Endothelial cell of umbilical vein (primary cell): ENCODE data around the gene FOXJ3. TPM values are rescaled to one million over a fixed set of nuclear protein-coding genes. Genes with fewer than 3 reads are reported as not detected.

Experiments used
- BruUV-seq: library from RNA; stranded (reverse); fragments of 400-500 nt; replicated peaks from 2 replicates; lab custom pipeline; 2021; lab: Mats Ljungman, UMichigan
- CTCF ChIA-PET: fragments of 300-600, 350-600 bp; sonication (Branson Sonifier 250); formaldehyde crosslinking; loops from one replicate; lab custom pipeline; 2021; ENCODE audit warnings: antibody characterized with exemption, inconsistent platforms; lab: Charles Lee
- POLR2A ChIA-PET: fragments of 300-600, 350-600 bp; sonication (Branson Sonifier 250); formaldehyde crosslinking; loops from one replicate; lab custom pipeline; 2021; ENCODE audit warnings: antibody characterized with exemption, inconsistent platforms; lab: Charles Lee
- DNase-seq: peaks from one replicate; pipeline ENCODE4 v3.0.0-alpha.2; 2011; ENCODE audit warnings: low read depth, low spot score
- FAIRE-seq: peaks from 2 replicates; lab custom pipeline; 2011; peaks lifted over from hg19 to GRCh38; lab: Jason Lieb, UNC
- H2AFZ ChIP-seq: 2 replicates; pipeline ENCODE4 v1.6.0; 2012; ENCODE audit warnings: low read depth, low read length, control low read depth, inconsistent platforms
- H3K27ac ChIP-seq: 2 replicates; pipeline ENCODE4 v1.5.1; 2011; ENCODE audit warnings: low read depth, mild to moderate bottlenecking, control low read depth, low read length, moderate library complexity; ENCODE audit not compliant: insufficient read depth
- H3K27me3 ChIP-seq, 2 experiments: 2 replicates each; pipeline versions ENCODE4 v1.6.0 to v1.6.1; 2011; ENCODE audit warnings: low read length in 2 of 2, mixed read lengths in 1 of 2; ENCODE audit not compliant: control insufficient read depth in 2 of 2, insufficient read depth in 2 of 2
- H3K36me3 ChIP-seq, 2 experiments: 2 replicates in 1 of 2; 3 replicates in 1 of 2; pipeline ENCODE4 v1.5.1; 2011; ENCODE audit warnings: low read length in 2 of 2, mild to moderate bottlenecking in 1 of 2, moderate library complexity in 1 of 2; ENCODE audit not compliant: control insufficient read depth in 2 of 2, insufficient read depth in 2 of 2; ENCODE audit errors: extremely low read depth in 1 of 2
- H3K4me1 ChIP-seq: 3 replicates; pipeline ENCODE4 v1.5.1; 2011; ENCODE audit warnings: mild to moderate bottlenecking, low read length; ENCODE audit not compliant: control insufficient read depth, insufficient read depth; ENCODE audit errors: extremely low read depth
- H3K4me2 ChIP-seq: 2 replicates; pipeline ENCODE4 v1.6.1; 2011; ENCODE audit warnings: low read length, control low read depth, mixed read lengths; ENCODE audit not compliant: insufficient read depth
- H3K4me3 ChIP-seq, 3 experiments: fragments of 200-600 bp in 1 of 3; sonication (generic), shearing (Covaris generic) in 1 of 3; replicated peaks in 1 of 3; 2 replicates each; pipeline ENCODE4 v1.5.1; 2011 to 2016; ENCODE audit warnings: control low read depth in 3 of 3, low read length in 3 of 3, mild to moderate bottlenecking in 2 of 3, inconsistent platforms in 1 of 3, low read depth in 1 of 3, moderate library complexity in 1 of 3; ENCODE audit not compliant: insufficient read depth in 1 of 3
- H3K79me2 ChIP-seq: 2 replicates; pipeline ENCODE4 v1.6.0; 2012; ENCODE audit warnings: low read length, inconsistent platforms; ENCODE audit not compliant: control insufficient read depth, insufficient read depth
- H3K9ac ChIP-seq: replicated peaks from 2 replicates; pipeline ENCODE3; 2011; ENCODE audit warnings: low read length, control low read depth; ENCODE audit not compliant: insufficient read depth; ENCODE audit errors: extremely low read depth
- H3K9me1 ChIP-seq: replicated peaks from 3 replicates; pipeline ENCODE4 v1.6.0; 2011; ENCODE audit warnings: mild to moderate bottlenecking, low read length; ENCODE audit not compliant: control insufficient read depth, insufficient read depth; ENCODE audit errors: extremely low read depth
- H3K9me3 ChIP-seq: replicated peaks from 2 replicates; pipeline ENCODE4 v1.5.1; 2012; ENCODE audit warnings: low read length, inconsistent platforms; ENCODE audit not compliant: control insufficient read depth, insufficient read depth
- H4K20me1 ChIP-seq: replicated peaks from 2 replicates; pipeline ENCODE3; 2011; ENCODE audit warnings: mild to moderate bottlenecking, low read length; ENCODE audit not compliant: control insufficient read depth, insufficient read depth; ENCODE audit errors: extremely low read depth
- CTCF ChIP-seq, 2 donors: IDR thresholded peaks; 1 replicate in 1 of 2; 2 replicates in 1 of 2; pipeline ENCODE4 v1.5.1; 2011; ENCODE audit warnings: low read length in 2 of 2, mild to moderate bottlenecking in 2 of 2, moderate library complexity in 2 of 2, control low read depth in 1 of 2, inconsistent platforms in 1 of 2, low read depth in 1 of 2; ENCODE audit not compliant: insufficient read depth in 1 of 2; ENCODE audit errors: extremely low read depth in 1 of 2
- EZH2 ChIP-seq: IDR thresholded peaks from 2 replicates; pipeline ENCODE4 v1.6.1; 2012; ENCODE audit warnings: borderline replicate concordance, low read depth, mild to moderate bottlenecking, moderate library complexity, low read length, inconsistent platforms; ENCODE audit not compliant: severe bottlenecking
- FOS ChIP-seq: IDR thresholded peaks from 2 replicates; pipeline ENCODE4 v1.6.1; 2011; ENCODE audit warnings: mild to moderate bottlenecking, low read length, moderate library complexity, borderline replicate concordance; ENCODE audit not compliant: insufficient read depth
- GATA2 ChIP-seq: IDR thresholded peaks from 2 replicates; pipeline ENCODE4 v1.7.0; 2011; ENCODE audit warnings: low read depth, mild to moderate bottlenecking, moderate library complexity, mixed read lengths, low read length; ENCODE audit not compliant: insufficient read length, insufficient read depth
- JUN ChIP-seq: IDR thresholded peaks from 2 replicates; pipeline ENCODE4 v1.6.1; 2011; ENCODE audit warnings: borderline replicate concordance, low read depth; ENCODE audit not compliant: insufficient read length, insufficient read depth
- MAX ChIP-seq: IDR thresholded peaks from 2 replicates; pipeline ENCODE4 v1.6.1; 2011; ENCODE audit not compliant: insufficient read depth, insufficient read length
- MYC ChIP-seq: IDR thresholded peaks from one replicate; pipeline ENCODE4 v1.6.1; 2011; ENCODE audit warnings: mild to moderate bottlenecking, low read depth, low read length
- POLR2A ChIP-seq: IDR thresholded peaks from 2 replicates; pipeline ENCODE4 v1.6.1; 2012; ENCODE audit warnings: low read depth, mild to moderate bottlenecking, control low read depth, low read length
- POLR2AphosphoS5 ChIP-seq: IDR thresholded peaks from 2 replicates; pipeline ENCODE4 v1.6.1; 2012; ENCODE audit warnings: low read depth, mild to moderate bottlenecking, control low read depth, low read length, moderate library complexity; ENCODE audit not compliant: insufficient read depth
- dilution Hi-C: fragments of 300-500 bp; cut with MboI; formaldehyde crosslinking; loops from one replicate; pipeline ENCODE4 v1.15.0; 2019; ENCODE audit warnings: low sequenced_read_pairs; ENCODE audit not compliant: extremely low pct_ligation_motif_present
- intact Hi-C: fragments of 100-400 bp; cut with micrococcal nuclease; formaldehyde crosslinking; loops from one replicate; pipeline ENCODE4 v1.10.0; 2022
- polyA plus RNA-seq, 4 experiments: library from polyadenylated mRNA; depleted of rRNA in 3 of 4; stranded (reverse) in 3 of 4; unstranded in 1 of 4; fragments of >200 nt; gene quantifications; 2 replicates each; pipeline versions ENCODE4 v1.2.1 to v1.2.3, GENCODE V29; 2011 to 2012; ENCODE audit warnings: missing spikeins in 1 of 4
- total RNA-seq: library from RNA; stranded (reverse); gene quantifications from 2 replicates; pipeline ENCODE4 v1.2.3, GENCODE V29; 2021

Gene FOXJ3
- total and polyA plus RNA-seq, 2 donors (not counting 3 experiments of a cell fraction or from before 2014, with no cell fraction given): 34.7 to 38.8 TPM

- ChIA-PET CTCF (interaction anchor here (1.1 kb wide), 1 partner anchor 356 kb away, joined by 4 read pairs; no protein-coding TSS in a partner anchor), POLR2A (no interaction called here)
- Histone ChIP-seq H4K20me1 (no peaks in the 10 kb centered on the region), H3K9me3 (no peaks in the 10 kb centered on the region), H3K79me2 (no peaks in the 10 kb centered on the region), H3K9me1 (no peaks in the 10 kb centered on the region), H3K4me2 (no peak overlapping the region), H3K27me3 (no peaks in the 10 kb centered on the region), H3K27ac (no peak overlapping the region), H2AFZ (no peak overlapping the region), H3K9ac (no peak overlapping the region), H3K4me3 (no peak overlapping the region), H3K4me1 (peaks cover 9% of the 10 kb centered on the region), H3K36me3 (no peaks in the 10 kb centered on the region)
- intact Hi-C loops (no loop called here), dilution Hi-C loops (no loop called here)
- FAIRE-seq (no peak), DNase-seq (no peak)
- TF ChIP-seq POLR2A (no peak), GATA2 (no peak)
- BruUV-seq: no TSS peak
These were observed 167.2 kb downstream of the FOXJ3 start for GRCh38 chr1:42167611-42168390.

GRCh38 chr1:42165511-42166210 is 169.4 kb downstream of the FOXJ3 start:
- ChIA-PET CTCF (interaction anchor here (0.7 to 1.5 kb wide), 5 partner anchors 8 to 650 kb away, joined by 3 to 4 read pairs (median 3); no protein-coding TSS in a partner anchor), POLR2A (no interaction called here)
- Histone ChIP-seq H3K27me3 (peaks cover 0 to 6% of the 10 kb centered on the region in 2 experiments), H2AFZ (no peak overlapping the region), H3K4me1 (peaks cover 5% of the 10 kb centered on the region), H3K4me3 (no peak overlapping the region), H3K9ac (no peak overlapping the region), H3K79me2 (no peaks in the 10 kb centered on the region), H3K9me1 (no peaks in the 10 kb centered on the region), H3K27ac (no peak overlapping the region), H3K4me2 (no peak overlapping the region), H3K36me3 (no peaks in the 10 kb centered on the region), H3K9me3 (no peaks in the 10 kb centered on the region), H4K20me1 (no peaks in the 10 kb centered on the region)
- DNase-seq (peak; percentile 9), FAIRE-seq (no peak)
- no TSS peak for BruUV-seq
- TF ChIP-seq POLR2AphosphoS5 (no peak), FOS (no peak), GATA2 (no peak), EZH2 (no peak), JUN (no peak), MAX (no peak), CTCF (IDR thresholded peaks at IDR 0.05; ENCODE audit: extremely low read depth in 1 of 2, insufficient read depth in 1 of 2, low read depth in 1 of 2, low read length in 2 of 2) (no peak), POLR2A (no peak), MYC (no peak)
- dilution Hi-C loops: no loop called here
- intact Hi-C loops: no loop called here
